A673 (cell line): ENCODE results near the gene NUP85. TPM values are rescaled to one million over a fixed set of nuclear protein-coding genes. Genes with fewer than 3 reads are reported as not detected.

Experiments used
- BruUV-seq: library from RNA; stranded (reverse); fragments of 400-500 nt; replicated peaks from 2 replicates; lab custom pipeline; 2021; lab: Mats Ljungman, UMichigan
- CTCF ChIA-PET: fragments of 300-600 bp; sonication (Branson Sonifier 250); formaldehyde crosslinking; loops from one replicate; lab custom pipeline; 2022; ENCODE audit warnings: antibody characterized with exemption; lab: Charles Lee
- POLR2A ChIA-PET: fragments of 300-600 bp; sonication (Branson Sonifier 250); formaldehyde crosslinking; loops from one replicate; lab custom pipeline; 2022; ENCODE audit warnings: antibody characterized with exemption; ENCODE audit not compliant: low non-redundant PET; lab: Charles Lee
- DNase-seq: peaks from one replicate; pipeline ENCODE4 v3.0.0-alpha.2; 2015; ENCODE audit warnings: low spot score
- H3K27ac ChIP-seq: fragments of 200-600 bp; sonication (generic); 2 replicates; pipeline ENCODE4 v1.5.1; 2016; ENCODE audit warnings: mixed run types, low read depth, mild to moderate bottlenecking, mixed read lengths, antibody characterized with exemption, low read length; ENCODE audit not compliant: poor library complexity, severe bottlenecking
- H3K27me3 ChIP-seq: fragments of 200-600 bp; sonication (generic); replicated peaks from 2 replicates; pipeline ENCODE4 v1.6.1; 2017; ENCODE audit warnings: mixed run types, low read depth, mild to moderate bottlenecking, mixed read lengths, antibody characterized with exemption, low read length; ENCODE audit not compliant: insufficient read depth, poor library complexity
- H3K36me3 ChIP-seq: fragments of 200-600 bp; sonication (generic); 2 replicates; pipeline ENCODE4 v1.6.1; 2016; ENCODE audit warnings: mixed run types, mild to moderate bottlenecking, mixed read lengths, antibody characterized with exemption, low read length; ENCODE audit not compliant: insufficient read depth, poor library complexity, severe bottlenecking
- H3K4me1 ChIP-seq: fragments of 200-600 bp; sonication (generic); 2 replicates; pipeline ENCODE4 v1.6.1; 2017; ENCODE audit warnings: mixed run types, mild to moderate bottlenecking, mixed read lengths, antibody characterized with exemption, low read length; ENCODE audit not compliant: insufficient read depth, poor library complexity, severe bottlenecking
- H3K4me3 ChIP-seq: fragments of 200-600 bp; sonication (generic); 2 replicates; pipeline ENCODE4 v1.5.1; 2016; ENCODE audit warnings: low read depth, mixed run types, mild to moderate bottlenecking, mixed read lengths, low read length; ENCODE audit not compliant: poor library complexity, severe bottlenecking
- H3K9me3 ChIP-seq: fragments of 200-600 bp; sonication (generic); 2 replicates; pipeline ENCODE4 v1.6.1; 2016; ENCODE audit warnings: mixed run types, low read depth, mild to moderate bottlenecking, mixed read lengths, antibody characterized with exemption, low read length; ENCODE audit not compliant: poor library complexity, severe bottlenecking
- CTCF ChIP-seq: fragments of 300-800, 200-600 bp; sonication (generic); conservative IDR thresholded peaks from 2 replicates; pipeline ENCODE4 v1.5.1; 2017; ENCODE audit warnings: low read depth, mild to moderate bottlenecking, antibody characterized with exemption, low read length, moderate library complexity, mixed read lengths
- EZH2 ChIP-seq: fragments of 200-600 bp; sonication (generic); IDR thresholded peaks from 2 replicates; pipeline ENCODE4 v1.6.1; 2017; ENCODE audit warnings: borderline replicate concordance, low read depth, mild to moderate bottlenecking, mixed read lengths, antibody characterized with exemption, low read length; ENCODE audit not compliant: poor library complexity, severe bottlenecking
- intact Hi-C: fragments of 100-400 bp; cut with micrococcal nuclease; formaldehyde crosslinking; loops from one replicate; pipeline ENCODE4 v1.10.0; 2022; ENCODE audit not compliant: unreplicated experiment
- total RNA-seq: library from RNA; stranded (reverse); gene quantifications from 2 replicates; pipeline ENCODE4 v1.2.3, GENCODE V29; 2021

Gene NUP85
- total RNA-seq, 1 experiment from 2014 or later, result 140 TPM

GRCh38 chr17:75242461-75243042, 37.1 kb downstream of the NUP85 start:
- no TSS peak for BruUV-seq
- Histone ChIP-seq H3K36me3 (peaks cover 79% of the 10 kb centered on the region), H3K4me3 (no peak overlapping the region), H3K27me3 (no peaks in the 10 kb centered on the region), H3K27ac (no peak overlapping the region), H3K4me1 (peaks cover 6% of the 10 kb centered on the region), H3K9me3 (no peaks in the 10 kb centered on the region)
- TF ChIP-seq CTCF (no peak), EZH2 (no peak)
- ChIA-PET CTCF (interaction anchor here (0.6 kb wide), 1 partner anchor 120 kb away, joined by 4 read pairs; no protein-coding TSS in a partner anchor), POLR2A (interaction anchor here (0.6 kb wide), 1 partner anchor 13 kb away, joined by 11 read pairs; no protein-coding TSS in a partner anchor)
- intact Hi-C loops, result no loop called here
- DNase-seq, result no peak

DNA sequence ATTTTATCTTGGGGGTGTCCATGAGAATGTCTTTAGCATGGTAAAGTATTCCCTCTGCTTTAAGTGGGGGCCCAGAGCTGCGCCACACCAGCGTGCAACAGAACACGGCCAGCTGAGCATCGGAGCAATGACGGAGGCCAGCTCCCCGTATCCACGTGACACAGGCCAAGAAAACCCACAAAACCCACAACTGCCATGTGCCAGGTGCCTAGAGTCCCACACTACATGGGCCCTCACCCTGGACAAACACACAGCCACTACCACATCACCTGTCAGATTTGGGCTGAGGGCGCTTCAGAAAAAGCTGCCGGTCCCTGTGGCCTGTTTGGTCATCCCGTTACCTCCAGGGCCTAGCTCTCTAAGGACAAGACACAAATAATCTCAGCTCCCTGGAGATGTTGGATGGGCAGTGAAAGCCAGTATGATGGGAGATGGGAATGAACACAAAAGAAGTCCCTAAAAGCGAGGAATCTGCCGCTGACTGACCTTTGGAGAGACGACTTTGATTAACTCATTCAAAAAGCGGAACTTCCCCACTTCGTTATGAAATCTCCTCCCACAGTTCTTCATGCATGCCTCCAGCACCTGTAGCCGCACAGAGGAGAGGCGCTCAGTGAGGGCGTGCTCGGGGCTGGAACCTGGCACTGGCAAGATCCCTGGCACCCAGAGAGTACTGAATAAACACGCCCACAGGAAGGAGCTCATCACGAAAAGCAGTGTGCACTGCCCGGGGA, 38.8 kb downstream of the NUP85 start:
- POLR2A ChIA-PET, result no interaction called here
- peaks cover 6% of the 10 kb centered on the region for H3K4me1 ChIP-seq

GRCh38 chr17:75245011-75245410, 39.5 kb downstream of the NUP85 start:
- POLR2A ChIA-PET, result no interaction called here
- DNase-seq, result no peak
- no peak overlapping the region for H3K4me3 ChIP-seq
- H3K27me3 ChIP-seq, result no peaks in the 10 kb centered on the region
- intact Hi-C loops, result no loop called here
- CTCF ChIA-PET, result no interaction called here
- H3K9me3 ChIP-seq, result no peaks in the 10 kb centered on the region
- TF ChIP-seq EZH2 (no peak), CTCF (no peak)
- H3K36me3 ChIP-seq, result peaks cover 57% of the 10 kb centered on the region
- no peak overlapping the region for H3K27ac ChIP-seq
- H3K4me1 ChIP-seq, result peaks cover 8% of the 10 kb centered on the region
- BruUV-seq, result no TSS peak

More for the DNA sequence above, 38.8 kb downstream of the NUP85 start:
- H3K4me3 ChIP-seq, result no peak overlapping the region
- BruUV-seq, result no TSS peak
- TF ChIP-seq CTCF, result no peak
- TF ChIP-seq EZH2, result no peak
- H3K27ac ChIP-seq, result no peak overlapping the region
- CTCF ChIA-PET, result no interaction called here
- no peak for DNase-seq
- no peaks in the 10 kb centered on the region for H3K9me3 ChIP-seq
- intact Hi-C loops, result no loop called here
- H3K27me3 ChIP-seq, result no peaks in the 10 kb centered on the region
- peaks cover 63% of the 10 kb centered on the region for H3K36me3 ChIP-seq
